ENCODE data around the gene PCNX2. TPM values are rescaled to one million over a fixed set of nuclear protein-coding genes. Genes with fewer than 3 reads are reported as not detected.

The PCNX2 gene
- total and polyA plus RNA-seq, 2 of the 13 experiments (the other 11 are each of a cell fraction or from before 2014, with no cell fraction given), result 0.11 to 0.42 TPM

GRCh38 chr1:233063462-233063861, 232.1 kb downstream of the PCNX2 start:
- TF ChIP-seq RBM39 (IDR thresholded peaks at IDR 0.05; ENCODE audit: low read depth, low read length, poor library complexity, severe bottlenecking), result no peak
- no peak for TF ChIP-seq HNRNPK (IDR thresholded peaks at IDR 0.05; ENCODE audit: low read depth, low read length, poor library complexity, severe bottlenecking)
- TF ChIP-seq ZFX (CRISPR knock-in tag; IDR thresholded peaks at IDR 0.05; ENCODE audit: low read depth), result no peak
- no peak for TF ChIP-seq ZSCAN12 (CRISPR knock-in tag; IDR thresholded peaks at IDR 0.05)
- TF ChIP-seq ZFP36L2 (CRISPR knock-in tag; IDR thresholded peaks at IDR 0.05), result no peak
- TF ChIP-seq ZNF770 (CRISPR knock-in tag; IDR thresholded peaks at IDR 0.05), result no peak
- TF ChIP-seq FOSL1 (CRISPR knock-in tag; IDR thresholded peaks at IDR 0.05; ENCODE audit: borderline replicate concordance), result no peak
- TF ChIP-seq FOXA1 (IDR thresholded peaks at IDR 0.05), result no peak
- no peak for TF ChIP-seq FOXA1 (CRISPR knock-in tag; IDR thresholded peaks at IDR 0.05)
- no peak for TF ChIP-seq ARID4A (CRISPR knock-in tag; IDR thresholded peaks at IDR 0.05; ENCODE audit: borderline replicate concordance)
- no peak for TF ChIP-seq ZNF549 (CRISPR knock-in tag; IDR thresholded peaks at IDR 0.05)
- no peak for TF ChIP-seq ZFP91 (CRISPR knock-in tag; IDR thresholded peaks at IDR 0.05; ENCODE audit: borderline replicate concordance)
- no peak for TF ChIP-seq ZNF382 (CRISPR knock-in tag; IDR thresholded peaks at IDR 0.05; ENCODE audit: borderline replicate concordance)
- no peak for TF ChIP-seq ZNF562 (CRISPR knock-in tag; IDR thresholded peaks at IDR 0.05; ENCODE audit: borderline replicate concordance)

More at GRCh38 chr1:233063462-233063861, 232.1 kb downstream of the PCNX2 start:
- H3K27ac ChIP-seq (ENCODE audit: extremely low read length, insufficient read depth, low read length), result no peak overlapping the region
- DNase-seq (ENCODE audit: low spot score) (no peak), ATAC-seq (no peak), FAIRE-seq (no peak)
- no peak overlapping the region for H3K4me3 ChIP-seq (replicated peaks in 1 of 3; ENCODE audit: insufficient read depth in 1 of 3, low read depth in 2 of 3, low read length in 3 of 3)
- intact Hi-C loops (cut with micrococcal nuclease; ENCODE audit: unreplicated experiment) (no loop called here), in situ Hi-C loops (cut with HindIII; ENCODE audit: extremely low pct_ligation_motif_present, low pct_unique_long_range_greater_than_20kb) (no loop called here)
- H3K36me3 ChIP-seq (replicated peaks in 1 of 2; ENCODE audit: control insufficient read depth in 1 of 2, insufficient read depth in 2 of 2, low read length in 2 of 2), result no peaks in the 10 kb centered on the region
- BruUV-seq (replicated peaks), result no TSS peak
- no peak overlapping the region for H3K4me2 ChIP-seq (ENCODE audit: low read depth, low read length)
- no peaks in the 10 kb centered on the region for H3K79me2 ChIP-seq (ENCODE audit: insufficient read depth, low read length)
- H3K4me1 ChIP-seq (ENCODE audit: insufficient read depth, low read length), result no peaks in the 10 kb centered on the region
- POLR2A ChIA-PET, result no interaction called here
- H4K20me1 ChIP-seq (ENCODE audit: insufficient read depth, low read length), result no peaks in the 10 kb centered on the region
- H3K9me3 ChIP-seq (ENCODE audit: low read length), result no peaks in the 10 kb centered on the region
- no peaks in the 10 kb centered on the region for H3K27me3 ChIP-seq (ENCODE audit: control insufficient read depth in 1 of 2, insufficient read depth in 2 of 2, low read length in 2 of 2)
- CTCF ChIA-PET (ENCODE audit: low intra/inter-chr PET ratio, low total read pairs), result no interaction called here
- H2AFZ ChIP-seq (ENCODE audit: low read length), result no peak overlapping the region
- H3K9ac ChIP-seq (ENCODE audit: insufficient read depth, low read depth, low read length), result no peak overlapping the region
